HG03439 (cell line): ENCODE measurements around the gene ZNF281.

Experiments used
- ATAC-seq: cut with Tn5 transposase; IDR thresholded peaks from one replicate; pipeline ENCODE4 v1.9.1; 2021; ENCODE audit warnings: mild to moderate bottlenecking, moderate library complexity; ENCODE audit not compliant: unreplicated experiment

ZNF281 gene

GRCh38 chr1:200392625-200393185, 17.1 kb downstream of the ZNF281 start:
- no peak for ATAC-seq

GRCh38 chr1:200391747-200392146, 18.1 kb downstream of the ZNF281 start:
- no peak for ATAC-seq

- ATAC-seq: no peak
These were observed 21.0 kb downstream of the ZNF281 start for GRCh38 chr1:200388791-200389190.

GRCh38 chr1:200386416-200386815, 23.4 kb downstream of the ZNF281 start:
- no peak for ATAC-seq

- no peak for ATAC-seq
These were observed 24.9 kb downstream of the ZNF281 start for GRCh38 chr1:200384818-200385390.

GRCh38 chr1:200381256-200381984, 28.4 kb downstream of the ZNF281 start:
- ATAC-seq: no peak

GRCh38 chr1:200380589-200381021, 29.2 kb downstream of the ZNF281 start:
- ATAC-seq: peak; percentile 56

- no peak for ATAC-seq
These were observed 29.8 kb downstream of the ZNF281 start for GRCh38 chr1:200379940-200380588.

- no peak for ATAC-seq
These were observed 30.4 kb downstream of the ZNF281 start for GRCh38 chr1:200379432-200379757.

GRCh38 chr1:200378096-200378495, 31.7 kb downstream of the ZNF281 start:
- no peak for ATAC-seq

GRCh38 chr1:200376528-200376927, 33.3 kb downstream of the ZNF281 start:
- ATAC-seq: no peak

GRCh38 chr1:200374569-200375295, 35.1 kb downstream of the ZNF281 start:
- no peak for ATAC-seq

- ATAC-seq: no peak
These were observed 36.0 kb downstream of the ZNF281 start for GRCh38 chr1:200373811-200374231.

- no peak for ATAC-seq
These were observed 37.0 kb downstream of the ZNF281 start for GRCh38 chr1:200372885-200373181.

- ATAC-seq: no peak
These were observed 37.5 kb downstream of the ZNF281 start for GRCh38 chr1:200372095-200372884.

- ATAC-seq: no peak
These were observed 40.1 kb downstream of the ZNF281 start for GRCh38 chr1:200369706-200370105.

- ATAC-seq: no peak
These were observed 40.7 kb downstream of the ZNF281 start for GRCh38 chr1:200369131-200369530.

GRCh38 chr1:200368556-200368955, 41.3 kb downstream of the ZNF281 start:
- no peak for ATAC-seq

- ATAC-seq: no peak
These were observed 41.8 kb downstream of the ZNF281 start for GRCh38 chr1:200367841-200368534.
